ENCODE data around the gene CAV2. TPM values are rescaled to one million over a fixed set of nuclear protein-coding genes. Genes with fewer than 3 reads are reported as not detected.

CAV2 gene
- total RNA-seq, 4 donors from 2014 or later = 144 to 204 (median 164) TPM

DNA sequence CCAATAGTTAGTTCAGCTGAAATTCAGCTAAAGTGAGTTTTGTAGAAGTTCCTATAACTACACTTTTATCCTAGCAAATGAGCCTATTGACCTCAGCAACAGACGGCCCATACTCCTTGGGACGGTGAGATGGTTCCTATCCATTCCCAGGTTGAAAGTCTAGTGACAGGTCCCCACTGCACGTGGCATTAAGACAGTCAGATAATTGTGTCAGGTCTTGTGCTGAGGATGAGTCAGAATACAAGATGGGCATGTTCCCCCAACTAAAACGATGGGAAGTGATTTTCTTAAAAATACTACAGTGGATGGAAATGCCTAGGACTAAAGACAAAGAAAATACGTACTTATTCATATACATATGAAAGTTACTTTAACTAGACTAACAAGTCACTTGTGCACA, 27.4 kb downstream of the CAV2 start:
- DNase-seq (ENCODE audit: low spot score) = no peak
- ATAC-seq (ENCODE audit: low FRiP score) = no peak
- TF ChIP-seq, protein P1, sequence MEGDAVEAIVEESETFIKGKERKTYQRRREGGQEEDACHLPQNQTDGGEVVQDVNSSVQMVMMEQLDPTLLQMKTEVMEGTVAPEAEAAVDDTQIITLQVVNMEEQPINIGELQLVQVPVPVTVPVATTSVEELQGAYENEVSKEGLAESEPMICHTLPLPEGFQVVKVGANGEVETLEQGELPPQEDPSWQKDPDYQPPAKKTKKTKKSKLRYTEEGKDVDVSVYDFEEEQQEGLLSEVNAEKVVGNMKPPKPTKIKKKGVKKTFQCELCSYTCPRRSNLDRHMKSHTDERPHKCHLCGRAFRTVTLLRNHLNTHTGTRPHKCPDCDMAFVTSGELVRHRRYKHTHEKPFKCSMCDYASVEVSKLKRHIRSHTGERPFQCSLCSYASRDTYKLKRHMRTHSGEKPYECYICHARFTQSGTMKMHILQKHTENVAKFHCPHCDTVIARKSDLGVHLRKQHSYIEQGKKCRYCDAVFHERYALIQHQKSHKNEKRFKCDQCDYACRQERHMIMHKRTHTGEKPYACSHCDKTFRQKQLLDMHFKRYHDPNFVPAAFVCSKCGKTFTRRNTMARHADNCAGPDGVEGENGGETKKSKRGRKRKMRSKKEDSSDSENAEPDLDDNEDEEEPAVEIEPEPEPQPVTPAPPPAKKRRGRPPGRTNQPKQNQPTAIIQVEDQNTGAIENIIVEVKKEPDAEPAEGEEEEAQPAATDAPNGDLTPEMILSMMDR (IDR thresholded peaks at IDR 0.05) = no peak

DNA sequence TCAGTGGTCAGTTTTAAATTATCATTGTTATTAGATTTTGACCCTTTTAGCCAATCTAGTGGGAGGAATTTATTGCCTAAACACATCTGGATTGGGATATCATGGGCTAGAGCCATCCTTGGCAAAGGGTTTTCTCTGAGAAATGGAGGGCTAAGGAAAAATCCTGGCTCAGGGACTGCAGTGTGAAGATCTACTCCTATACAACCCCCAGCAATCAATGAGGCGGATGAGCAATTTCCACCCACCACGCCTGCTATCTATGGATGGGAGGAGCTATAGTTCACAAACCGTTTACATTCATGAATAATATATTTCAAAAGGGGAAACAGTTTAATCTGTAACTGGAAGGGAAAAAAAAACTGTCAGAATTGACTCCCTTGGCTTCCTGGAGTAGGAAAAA, 28.0 kb downstream of the CAV2 start:
- DNase-seq (ENCODE audit: low spot score) (no peak), ATAC-seq (ENCODE audit: low FRiP score) (no peak)
- TF ChIP-seq, protein P1 (IDR thresholded peaks at IDR 0.05) = no peak

DNA sequence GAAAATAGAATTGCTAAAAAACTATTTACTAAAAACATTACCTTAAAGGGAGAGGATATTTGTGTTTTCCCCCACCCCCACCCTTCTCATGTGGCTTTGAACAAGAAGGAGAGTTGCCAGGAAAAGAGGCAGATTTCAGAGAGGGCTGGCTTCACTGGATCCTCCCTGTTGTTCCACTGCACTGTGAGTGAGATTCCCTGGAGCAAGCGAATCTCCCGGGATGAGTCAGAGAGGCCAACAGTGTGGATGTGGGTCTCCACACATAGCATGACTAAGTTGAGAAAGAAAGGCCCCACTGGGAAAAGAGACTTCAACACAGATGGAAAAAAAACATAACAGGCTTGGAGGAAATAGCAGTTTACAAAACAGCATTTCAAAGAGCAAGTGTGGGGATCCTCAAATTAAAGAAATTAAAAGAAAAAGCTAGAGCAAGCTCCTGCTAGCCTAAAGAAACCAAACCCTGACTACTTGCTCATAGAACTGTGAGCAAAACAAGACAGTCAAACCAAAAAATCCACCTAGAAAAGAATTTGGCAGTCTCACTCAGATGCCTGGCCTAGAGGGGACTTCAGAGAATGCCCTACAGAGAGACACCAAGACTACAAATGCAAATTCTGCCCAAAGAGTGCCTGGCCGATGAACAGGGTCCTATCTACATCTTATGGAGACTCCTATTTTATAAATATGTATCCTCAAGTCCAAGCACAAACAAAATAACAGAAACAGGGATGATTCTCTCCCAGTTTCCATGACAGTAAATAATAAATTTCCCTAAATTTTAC, 28.7 kb downstream of the CAV2 start:
- peak; percentile 41 for DNase-seq (ENCODE audit: low spot score)
- TF ChIP-seq, protein P1 (IDR thresholded peaks at IDR 0.05) = no peak
- peak; percentile 73 for ATAC-seq (ENCODE audit: low FRiP score)

DNA sequence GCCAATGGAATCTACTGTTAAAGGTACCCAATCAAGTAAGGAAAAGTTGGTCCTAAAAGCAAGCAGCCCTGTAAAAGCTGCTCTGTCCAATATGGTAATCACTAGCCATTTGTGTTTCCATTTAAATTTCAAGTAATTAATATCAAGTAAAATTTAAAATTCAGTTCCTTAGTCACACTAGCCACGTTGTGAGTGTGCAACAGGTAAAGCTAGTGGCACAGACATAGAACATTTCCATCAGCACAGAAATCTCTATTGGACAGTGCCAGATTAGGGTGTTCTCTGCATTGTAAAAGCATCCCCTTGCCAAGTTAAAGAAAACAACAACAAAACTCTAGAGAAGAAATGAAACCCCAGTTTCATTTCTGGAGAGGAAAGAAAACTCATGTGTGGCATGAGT, 29.7 kb downstream of the CAV2 start:
- TF ChIP-seq, protein P1 (IDR thresholded peaks at IDR 0.05) = no peak

DNA sequence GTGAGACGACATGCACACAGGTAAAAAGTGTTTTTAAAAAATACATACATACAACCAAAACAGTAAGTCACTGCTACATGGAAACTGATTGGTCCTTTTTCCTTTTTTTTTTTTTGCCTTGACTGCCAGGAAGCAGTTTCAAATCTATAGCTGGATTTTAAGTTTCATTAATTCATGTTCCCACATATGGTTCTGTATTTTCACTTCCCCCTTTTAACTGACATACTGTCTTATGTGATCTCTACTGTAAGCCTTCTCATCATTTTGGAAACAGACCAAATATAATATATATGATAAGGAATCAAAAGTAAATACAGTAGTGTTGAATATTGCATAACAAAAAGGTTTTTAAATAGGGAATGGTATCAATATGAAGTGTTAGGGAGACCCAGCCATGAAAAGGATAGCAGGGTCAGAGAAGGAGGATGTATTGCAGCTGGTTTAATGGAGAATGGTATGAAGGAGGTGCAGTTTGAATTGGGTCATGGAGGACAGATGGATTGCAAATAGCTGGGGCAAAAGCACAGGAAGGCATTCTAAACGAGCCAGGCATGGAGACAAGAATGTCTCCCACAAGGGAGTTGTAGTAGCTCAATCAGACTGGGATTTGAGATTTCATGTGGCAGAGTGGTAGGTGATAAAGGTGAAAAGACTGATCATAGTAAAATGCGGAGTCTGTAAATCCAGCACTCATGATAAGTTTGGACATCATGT, 30.7 kb downstream of the CAV2 start:
- ATAC-seq (ENCODE audit: low FRiP score) (no peak), DNase-seq (ENCODE audit: low spot score) (no peak)
- TF ChIP-seq, protein P1 (IDR thresholded peaks at IDR 0.05) = no peak

More for the DNA sequence above, 29.7 kb downstream of the CAV2 start:
- DNase-seq (ENCODE audit: low spot score) = no peak
- no peak for ATAC-seq (ENCODE audit: low FRiP score)

DNA sequence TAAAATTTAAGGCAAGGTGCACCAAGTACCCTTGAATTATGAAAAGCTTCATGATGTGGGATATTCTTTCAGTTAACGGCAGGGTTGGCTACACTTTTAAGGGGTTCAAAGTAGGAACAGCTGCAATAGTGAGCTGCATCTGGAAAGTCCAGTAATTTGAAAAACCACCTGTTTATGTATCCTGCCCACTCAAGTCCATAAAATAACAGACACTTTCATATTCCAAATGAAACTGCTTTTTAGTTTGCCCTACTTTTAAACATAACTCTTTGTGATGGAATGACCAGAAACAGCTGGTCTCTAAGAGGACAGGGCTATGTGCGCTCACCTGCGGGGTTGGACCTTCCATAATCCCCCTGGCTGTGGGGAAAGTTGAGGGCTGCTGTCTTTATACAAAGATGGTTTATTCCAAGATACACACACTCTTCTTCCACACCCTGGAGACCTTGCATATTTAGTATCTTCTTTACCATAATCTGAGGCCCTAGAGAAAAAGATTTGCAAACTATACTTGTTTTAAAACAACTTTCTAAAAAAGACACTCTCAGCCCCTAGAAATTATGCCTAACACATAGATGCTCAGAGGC, 32.7 kb downstream of the CAV2 start:
- no peak for DNase-seq (ENCODE audit: low spot score)
- TF ChIP-seq, protein P1 (IDR thresholded peaks at IDR 0.05) = no peak
- no peak for ATAC-seq (ENCODE audit: low FRiP score)

Measured in omental fat pad (tissue), 4 donors.